GM10266 (cell line): Measurements from ENCODE around the gene POU2F1.

ENCODE experiments used
- DNase-seq: peaks from one replicate; pipeline ENCODE4 v3.0.0; 2012; ENCODE audit errors: extremely low spot score
- TF ChIP-seq, protein P1 (sequence below): IDR thresholded peaks from 2 replicates; pipeline ENCODE4 v1.5.1; 2012; ENCODE audit warnings: mild to moderate bottlenecking, low read depth; ENCODE audit not compliant: control insufficient read depth, insufficient read depth; ENCODE audit errors: missing control alignments

POU2F1 gene

GRCh38 chr1:167344615-167345385, 124.1 kb downstream of the POU2F1 start:
- no peak for DNase-seq
- TF ChIP-seq, protein P1, sequence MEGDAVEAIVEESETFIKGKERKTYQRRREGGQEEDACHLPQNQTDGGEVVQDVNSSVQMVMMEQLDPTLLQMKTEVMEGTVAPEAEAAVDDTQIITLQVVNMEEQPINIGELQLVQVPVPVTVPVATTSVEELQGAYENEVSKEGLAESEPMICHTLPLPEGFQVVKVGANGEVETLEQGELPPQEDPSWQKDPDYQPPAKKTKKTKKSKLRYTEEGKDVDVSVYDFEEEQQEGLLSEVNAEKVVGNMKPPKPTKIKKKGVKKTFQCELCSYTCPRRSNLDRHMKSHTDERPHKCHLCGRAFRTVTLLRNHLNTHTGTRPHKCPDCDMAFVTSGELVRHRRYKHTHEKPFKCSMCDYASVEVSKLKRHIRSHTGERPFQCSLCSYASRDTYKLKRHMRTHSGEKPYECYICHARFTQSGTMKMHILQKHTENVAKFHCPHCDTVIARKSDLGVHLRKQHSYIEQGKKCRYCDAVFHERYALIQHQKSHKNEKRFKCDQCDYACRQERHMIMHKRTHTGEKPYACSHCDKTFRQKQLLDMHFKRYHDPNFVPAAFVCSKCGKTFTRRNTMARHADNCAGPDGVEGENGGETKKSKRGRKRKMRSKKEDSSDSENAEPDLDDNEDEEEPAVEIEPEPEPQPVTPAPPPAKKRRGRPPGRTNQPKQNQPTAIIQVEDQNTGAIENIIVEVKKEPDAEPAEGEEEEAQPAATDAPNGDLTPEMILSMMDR = no peak

GRCh38 chr1:167345386-167345733, 124.7 kb downstream of the POU2F1 start:
- TF ChIP-seq, protein P1 = no peak
- DNase-seq = no peak

- TF ChIP-seq, protein P1 = no peak
- DNase-seq = no peak
These were observed 136.6 kb downstream of the POU2F1 start for GRCh38 chr1:167357305-167357704.

DNA sequence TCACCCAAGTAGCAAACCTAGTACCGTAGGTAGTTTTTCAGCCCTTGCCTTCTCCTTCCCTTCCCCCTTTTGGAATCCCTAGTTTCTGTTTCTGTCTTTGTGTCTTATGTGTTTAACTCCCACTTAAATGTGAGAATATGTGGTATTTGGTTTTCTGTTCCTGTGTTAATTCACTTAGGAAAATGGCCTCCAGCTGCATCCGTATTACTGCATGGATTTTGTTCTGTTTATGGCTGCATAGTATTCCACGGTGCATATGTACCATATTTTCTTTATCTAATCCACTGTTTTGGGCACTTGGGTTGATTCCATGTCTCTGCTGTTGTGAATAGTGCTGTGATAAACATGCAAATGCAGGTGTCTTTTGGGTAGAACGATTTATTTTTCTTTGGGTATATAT, 138.6 kb downstream of the POU2F1 start:
- DNase-seq = no peak
- TF ChIP-seq, protein P1 = no peak

GRCh38 chr1:167360120-167360519, 139.4 kb downstream of the POU2F1 start:
- DNase-seq = no peak
- TF ChIP-seq, protein P1 = no peak

GRCh38 chr1:167362638-167363037, 142.0 kb downstream of the POU2F1 start:
- TF ChIP-seq, protein P1 = no peak
- DNase-seq = no peak

- no peak for DNase-seq
- TF ChIP-seq, protein P1 = no peak
These were observed 144.1 kb downstream of the POU2F1 start for GRCh38 chr1:167364826-167365225.
